HG02763 (cell line): ENCODE data around the gene GBE1.
"Not testable (repeated sequence)": the region's sequence is repeated elsewhere in the genome, so short reads cannot be mapped to it uniquely, and the experiment has no call there.

Source experiments
- ATAC-seq: cut with Tn5 transposase; IDR thresholded peaks from one replicate; pipeline ENCODE4 v1.9.1; 2021; ENCODE audit warnings: mild to moderate bottlenecking, moderate library complexity; ENCODE audit not compliant: unreplicated experiment

The GBE1 gene

DNA sequence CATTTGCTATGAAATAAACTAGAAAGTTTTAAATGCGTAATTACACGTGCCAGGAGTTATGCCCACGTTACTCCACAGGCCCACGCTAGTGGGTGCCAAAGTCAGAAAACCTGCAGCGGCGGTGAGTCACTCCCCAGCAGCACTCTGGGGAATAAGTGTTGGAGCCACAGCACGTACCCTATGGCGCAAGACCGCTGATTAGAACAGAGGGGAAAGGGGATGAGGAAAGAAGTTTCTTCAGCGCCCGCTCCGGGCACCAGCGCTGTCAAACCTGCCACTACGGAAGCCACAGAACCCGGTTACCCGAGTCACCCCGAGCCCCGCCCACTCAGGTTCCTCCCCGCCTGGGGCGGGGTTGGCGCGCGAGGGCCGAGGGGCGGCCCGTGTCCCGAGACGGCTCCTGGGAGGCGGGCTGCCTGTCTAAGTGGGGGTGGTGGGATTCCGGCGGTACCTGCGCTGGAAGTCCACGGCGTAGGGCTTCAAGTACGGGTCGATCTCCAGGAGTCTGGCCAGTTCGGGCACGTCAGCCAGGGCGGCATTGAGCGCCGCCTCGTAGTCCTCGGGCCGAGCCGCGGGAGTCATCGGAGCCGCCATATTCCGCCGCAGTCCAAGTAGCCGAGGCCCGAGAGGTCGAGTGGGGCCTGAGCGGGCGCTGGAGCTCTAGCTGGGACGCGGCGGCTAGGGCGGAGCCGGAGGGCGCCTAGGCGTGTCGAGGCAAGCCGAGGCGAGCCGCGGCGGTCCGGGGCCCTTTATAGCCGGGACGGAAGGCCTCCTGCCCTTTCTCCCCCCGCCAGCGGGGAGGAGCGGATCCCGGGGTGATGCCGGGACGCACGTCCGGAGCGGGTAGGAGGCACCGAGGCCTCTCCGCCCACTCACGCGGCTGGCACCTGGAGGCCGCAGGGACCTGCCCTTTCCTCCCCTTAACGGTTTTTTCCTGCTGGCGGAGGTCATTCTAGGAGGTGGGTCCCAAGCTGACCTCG is at the start of gene GBE1:
GBE1 (minus strand) TSS at position 722 of the 980 bp plus-strand sequence; CDS start at position 594, 128 bp downstream.
- peak; percentile 85 for ATAC-seq

DNA sequence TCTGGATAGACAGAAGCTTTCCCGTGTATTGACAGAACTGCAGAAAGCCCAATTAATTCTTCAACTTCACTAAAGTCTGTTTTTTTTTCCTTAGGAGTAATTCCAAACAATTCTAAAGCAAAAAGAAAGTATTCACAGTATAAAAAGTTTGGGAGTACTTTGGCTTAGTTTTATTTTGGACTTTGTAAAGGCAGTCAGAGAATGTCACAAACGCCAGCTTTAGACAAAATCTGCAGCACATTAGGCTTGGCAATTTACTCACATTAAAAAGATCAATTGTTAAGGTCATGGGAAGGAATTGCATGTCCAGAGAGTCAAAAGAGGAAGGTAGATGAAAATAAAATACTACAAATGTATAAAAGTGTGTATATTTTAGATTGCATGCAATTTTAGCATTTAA is 47.5 kb upstream of the GBE1 start:
- no peak for ATAC-seq

DNA sequence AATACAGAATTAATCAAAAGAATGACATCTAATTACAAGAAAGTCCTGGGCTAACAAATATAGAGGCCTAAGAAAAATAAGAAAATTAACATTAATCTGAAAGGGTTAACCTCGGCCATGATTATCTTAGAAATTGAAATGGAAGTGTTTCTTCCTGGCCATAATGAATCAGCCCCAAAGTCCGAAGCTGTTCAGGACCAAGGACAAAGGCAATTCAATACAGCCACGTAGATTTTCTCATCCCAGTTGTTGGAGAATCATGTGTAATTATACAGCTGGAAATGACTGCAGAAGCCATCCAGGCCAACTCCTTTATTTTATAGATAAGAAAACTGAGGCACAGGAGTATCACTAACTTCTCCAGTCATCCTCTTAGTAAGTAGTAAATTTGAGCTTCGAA is 38.0 kb upstream of the GBE1 start:
- ATAC-seq = no peak

GRCh38 chr3:81793410-81793809 is 32.0 kb upstream of the GBE1 start:
- peak; percentile 41 for ATAC-seq

- no peak for ATAC-seq
Measured at GRCh38 chr3:81790117-81790516, 28.7 kb upstream of the GBE1 start.

GRCh38 chr3:81789691-81790090 is 28.2 kb upstream of the GBE1 start:
- ATAC-seq = no peak

GRCh38 chr3:81788610-81789009 is 27.2 kb upstream of the GBE1 start:
- no peak for ATAC-seq

DNA sequence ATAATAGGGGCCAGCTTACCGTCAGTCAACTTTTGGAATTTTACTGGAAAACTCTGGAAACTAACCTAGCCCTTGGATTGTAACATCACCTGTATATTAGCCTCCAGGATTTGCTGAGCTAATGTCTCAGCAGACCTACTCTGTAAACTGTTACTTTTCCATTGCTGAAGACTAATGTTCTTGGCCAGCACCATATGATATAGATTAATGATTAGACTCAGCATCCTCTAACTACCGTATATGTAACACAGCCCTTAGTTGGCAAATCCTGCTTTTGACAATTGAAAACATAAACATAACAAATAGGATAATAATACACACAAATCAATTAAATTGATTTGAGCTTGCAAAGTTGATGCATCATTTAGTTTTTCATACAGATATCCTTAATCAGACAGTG is 26.6 kb upstream of the GBE1 start:
- no peak for ATAC-seq

- ATAC-seq = no peak
Measured at GRCh38 chr3:81782585-81782984, 21.1 kb upstream of the GBE1 start.

- no peak for ATAC-seq
Measured at GRCh38 chr3:81778678-81779182, 17.3 kb upstream of the GBE1 start.

DNA sequence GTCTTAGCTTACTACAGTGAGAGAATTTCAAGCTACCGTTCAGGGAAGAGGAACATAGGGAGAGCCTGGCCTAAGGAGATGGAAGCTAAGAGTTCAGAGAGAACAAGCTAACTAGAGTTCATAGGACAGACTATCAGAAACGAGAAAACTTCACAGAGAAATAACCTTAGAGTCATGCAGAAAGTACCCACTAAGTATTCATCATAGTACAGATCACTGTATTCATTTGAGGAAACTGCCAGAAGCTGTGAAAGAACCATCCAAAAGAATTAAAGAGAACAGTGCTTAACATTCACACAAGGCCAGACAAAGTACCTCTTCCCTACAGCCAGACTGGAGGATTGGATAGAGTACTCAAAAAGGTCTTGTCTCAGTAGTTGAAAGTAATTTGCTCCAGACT is 15.2 kb upstream of the GBE1 start:
- ATAC-seq = no peak

DNA sequence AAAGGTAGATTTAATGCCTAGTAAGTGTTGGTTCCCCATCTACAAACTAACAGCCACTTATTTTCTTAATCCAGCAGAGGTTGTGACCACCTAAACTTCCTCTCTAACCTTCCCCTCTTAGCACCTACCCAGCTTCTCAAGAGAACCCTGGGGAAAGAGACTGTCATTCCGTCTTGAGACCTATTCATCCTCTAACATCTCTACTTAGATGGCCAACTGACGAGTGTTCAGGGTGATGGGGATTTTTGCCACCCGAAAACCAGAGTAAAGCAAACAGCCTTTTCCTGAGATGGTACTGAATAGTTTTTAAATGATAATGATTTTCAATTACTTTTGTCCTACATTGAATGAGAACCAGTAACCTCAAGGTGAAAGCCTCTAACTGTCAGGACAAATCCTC is 9.3 kb upstream of the GBE1 start:
- ATAC-seq = no peak

DNA sequence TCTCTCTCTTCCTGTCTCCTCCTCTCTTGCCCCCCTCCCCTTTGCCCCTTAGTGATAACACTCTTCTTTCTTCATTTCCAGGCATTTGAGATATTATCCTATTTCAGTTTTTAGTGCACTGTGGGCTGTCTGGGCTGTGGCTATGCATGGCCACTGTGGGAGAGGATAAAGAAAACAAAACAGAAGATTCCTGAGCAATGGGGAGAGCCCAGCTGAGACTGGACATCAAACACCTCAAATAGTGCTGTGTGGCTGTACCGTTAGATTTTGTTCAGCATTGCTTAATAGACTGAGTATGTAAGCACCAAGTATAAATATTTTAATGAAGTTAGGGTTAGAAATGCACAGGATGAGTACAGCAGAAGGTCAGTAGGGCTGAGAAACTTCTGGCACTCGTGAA is 7.9 kb upstream of the GBE1 start:
- no peak for ATAC-seq

DNA sequence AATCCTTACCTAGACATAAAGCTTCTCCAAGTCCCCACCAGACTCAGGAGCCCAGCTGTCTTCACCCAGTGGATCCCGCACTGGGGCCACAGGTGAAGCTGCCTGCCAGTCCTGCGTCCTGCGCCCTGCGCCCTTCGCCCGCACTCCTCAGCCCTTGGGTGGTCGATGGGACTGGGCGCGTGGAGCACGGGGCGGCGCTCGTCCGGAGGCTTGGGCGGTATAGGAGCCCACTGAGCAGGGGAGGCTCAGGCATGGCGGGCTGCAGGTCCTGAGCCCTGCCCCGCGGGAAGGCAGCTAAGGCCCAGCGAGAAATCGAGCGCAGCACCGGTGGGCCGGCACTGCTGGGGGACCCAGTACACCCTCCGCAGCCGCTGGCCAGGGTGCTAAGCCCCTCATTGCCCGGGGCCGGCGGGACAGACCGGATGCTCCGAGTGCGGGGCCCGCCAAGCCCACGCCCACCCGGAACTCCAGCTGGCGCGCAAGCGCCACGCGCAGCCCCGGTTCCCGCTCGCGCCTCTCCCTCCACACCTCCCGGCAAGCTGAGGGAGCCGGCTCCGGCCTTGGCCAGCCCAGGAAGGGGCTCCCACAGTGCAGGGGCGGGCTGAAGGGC is 5.9 kb upstream of the GBE1 start:
- ATAC-seq = not testable (repeated sequence)

GRCh38 chr3:81765400-81765799 is 4.0 kb upstream of the GBE1 start:
- ATAC-seq = no peak

GRCh38 chr3:81764665-81765064 is 3.2 kb upstream of the GBE1 start:
- no peak for ATAC-seq

GRCh38 chr3:81764002-81764401 is 2.6 kb upstream of the GBE1 start:
- ATAC-seq = no peak

DNA sequence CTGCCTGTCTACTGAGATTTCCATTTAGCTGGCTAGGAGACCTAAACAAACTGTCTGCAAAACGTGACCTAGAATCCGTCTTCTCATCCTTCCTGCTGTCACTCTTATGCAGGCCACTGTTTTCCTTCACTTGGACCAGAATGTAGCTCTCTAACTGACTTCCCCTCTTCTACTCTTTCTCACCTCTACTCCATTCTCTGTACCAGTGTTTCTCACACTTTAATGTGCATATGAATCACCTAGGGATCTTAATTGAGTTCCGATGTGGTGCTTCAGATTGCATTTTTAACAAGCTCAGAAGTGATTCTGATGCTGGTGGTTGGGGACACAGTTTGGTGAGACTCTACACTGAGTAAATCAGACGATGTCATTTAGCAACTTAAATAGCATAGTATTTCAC is 1.6 kb upstream of the GBE1 start:
- no peak for ATAC-seq

GRCh38 chr3:81761904-81762580 is 597 bp upstream of the GBE1 start:
- no peak for ATAC-seq

GRCh38 chr3:81760215-81760614 is 1.2 kb downstream of the GBE1 start:
- ATAC-seq = no peak

- ATAC-seq = not testable (repeated sequence)
Measured at GRCh38 chr3:81758771-81759170, 2.7 kb downstream of the GBE1 start.
